NCI-H2107 (cell line): Measurements from ENCODE around the gene BNIP5.

Source experiments
- DNase-seq: peaks from one replicate; lab custom pipeline; 2025; lab: John Stamatoyannopoulos, UW

BNIP5 gene

DNA sequence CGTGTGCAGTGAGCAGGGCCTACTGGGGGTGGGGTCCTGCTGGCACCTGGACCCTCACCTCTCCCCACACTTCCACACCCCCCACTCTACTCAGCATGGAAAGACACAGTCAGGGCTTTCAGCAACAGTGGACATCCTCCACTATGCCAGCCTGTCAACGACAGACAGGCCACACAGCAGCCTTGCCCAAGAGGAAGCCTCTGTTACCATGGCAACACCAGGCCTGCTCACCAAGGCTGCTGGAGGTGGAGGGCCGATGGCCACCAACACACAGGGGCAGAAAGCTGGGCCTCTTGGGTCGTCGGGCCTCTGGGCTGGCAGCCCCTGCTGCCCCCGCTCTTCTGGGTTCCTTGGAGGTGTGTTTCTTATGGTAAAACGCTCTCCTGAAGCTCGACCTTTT lies 13.6 kb downstream of the BNIP5 start:
- DNase-seq = no peak

DNA sequence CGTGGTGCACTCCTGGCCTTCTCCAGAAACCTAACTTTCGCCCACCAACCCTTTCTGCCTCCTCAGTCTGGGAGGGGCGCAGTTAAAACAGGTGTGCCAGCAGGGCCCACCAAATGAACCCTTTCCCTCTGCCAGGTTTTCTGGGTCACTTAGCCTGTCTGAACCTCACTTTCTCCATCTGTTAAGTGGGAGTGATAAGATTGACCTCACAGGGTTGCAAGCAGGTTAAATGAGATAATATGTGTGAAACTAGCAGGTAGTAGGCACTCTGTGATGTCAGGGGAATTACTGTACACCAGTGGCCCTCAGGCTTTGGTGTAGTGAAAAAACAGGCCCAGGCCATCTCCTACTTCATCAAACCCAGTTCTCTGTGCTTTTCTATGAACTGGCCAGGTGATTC lies 14.1 kb downstream of the BNIP5 start:
- no peak for DNase-seq

DNA sequence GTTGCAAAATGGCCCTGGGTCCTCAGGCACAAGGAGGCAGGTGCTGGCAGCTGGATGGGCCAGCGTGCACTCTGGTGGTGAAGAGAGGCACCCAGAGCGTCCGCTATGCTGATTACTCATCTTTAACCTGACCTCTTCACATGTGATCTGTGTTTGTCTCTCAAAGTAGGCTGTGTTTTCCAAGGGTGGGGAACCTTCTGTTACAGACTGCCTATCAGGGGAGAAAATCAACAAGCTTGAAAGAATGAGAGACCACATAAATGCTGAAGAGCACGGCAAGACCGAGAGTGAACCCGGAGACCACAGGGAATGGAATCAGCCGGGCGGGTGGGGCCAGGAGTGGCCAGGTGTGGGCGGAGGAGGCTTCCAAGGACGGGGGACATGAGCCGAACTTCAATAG lies 16.2 kb downstream of the BNIP5 start:
- no peak for DNase-seq

DNA sequence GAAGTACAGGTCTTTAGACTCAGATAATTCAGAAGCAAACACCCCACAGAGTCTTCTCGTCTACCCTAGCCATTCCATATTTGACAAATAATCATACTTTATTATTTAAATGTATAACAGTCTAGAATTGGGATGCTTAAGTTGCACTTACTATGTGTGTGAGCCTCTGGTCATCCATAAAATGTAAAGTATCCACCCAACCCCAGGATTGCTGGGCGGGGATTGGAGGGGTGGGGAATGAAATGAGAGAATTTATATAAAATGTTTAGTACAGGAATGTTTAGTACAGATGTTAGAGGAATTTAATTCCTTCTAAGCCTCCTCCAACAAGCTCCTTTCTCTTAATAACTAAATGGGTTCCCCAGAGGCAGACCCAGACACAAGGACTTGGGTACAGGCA lies 16.9 kb downstream of the BNIP5 start:
- no peak for DNase-seq

DNA sequence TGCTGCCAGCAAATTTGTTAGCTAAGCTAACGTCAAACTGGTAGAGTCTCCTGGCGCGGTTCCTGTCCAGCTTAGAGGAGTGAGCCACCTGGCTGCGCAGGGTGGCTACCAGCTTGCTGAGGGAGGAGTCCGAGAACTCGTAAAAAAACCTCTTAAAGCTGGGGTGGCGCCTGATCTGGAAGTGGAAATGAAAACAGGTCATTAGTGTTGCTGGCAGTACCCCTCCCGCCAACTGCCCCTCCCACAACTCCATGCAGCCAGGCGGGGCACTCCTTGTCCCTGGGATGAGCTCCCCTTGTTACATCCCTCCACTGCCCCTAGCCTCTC lies 17.3 kb downstream of the BNIP5 start:
- peak; percentile 15 for DNase-seq

DNA sequence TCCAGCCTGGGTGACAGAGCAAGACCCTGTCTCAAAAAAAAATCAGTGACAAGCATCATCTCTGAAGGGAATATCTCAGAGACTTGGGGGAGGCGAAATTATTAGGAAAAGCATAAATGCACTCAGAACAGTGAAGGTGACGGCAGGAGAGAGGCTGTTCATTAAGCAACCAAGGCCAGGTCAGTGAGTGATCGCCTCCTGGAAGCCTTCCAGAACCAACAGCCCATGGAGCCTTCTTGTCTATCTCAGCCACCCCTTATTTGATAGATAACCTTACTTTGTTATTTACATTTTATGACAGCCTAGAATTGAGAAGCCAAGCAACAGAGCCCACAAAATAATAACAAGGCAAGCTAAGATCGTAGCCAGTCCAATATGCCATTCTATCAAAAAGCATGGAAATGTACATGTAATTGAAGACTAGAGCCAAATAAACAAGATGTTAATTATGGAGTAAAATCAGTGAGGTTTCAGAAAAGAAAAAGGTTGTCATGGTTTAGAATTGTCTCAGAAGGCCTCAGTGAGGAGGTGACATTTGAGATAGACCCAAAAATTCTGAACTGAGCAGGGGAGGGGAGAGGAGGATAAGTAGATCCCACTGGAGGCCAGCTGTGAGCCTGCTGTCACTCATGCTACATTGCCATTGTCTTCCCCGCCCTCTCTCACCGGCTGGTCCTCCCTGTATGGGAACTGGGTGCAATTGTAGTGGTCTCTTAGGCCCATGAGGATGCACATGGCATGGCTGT lies 17.8 kb downstream of the BNIP5 start:
- DNase-seq = no peak

DNA sequence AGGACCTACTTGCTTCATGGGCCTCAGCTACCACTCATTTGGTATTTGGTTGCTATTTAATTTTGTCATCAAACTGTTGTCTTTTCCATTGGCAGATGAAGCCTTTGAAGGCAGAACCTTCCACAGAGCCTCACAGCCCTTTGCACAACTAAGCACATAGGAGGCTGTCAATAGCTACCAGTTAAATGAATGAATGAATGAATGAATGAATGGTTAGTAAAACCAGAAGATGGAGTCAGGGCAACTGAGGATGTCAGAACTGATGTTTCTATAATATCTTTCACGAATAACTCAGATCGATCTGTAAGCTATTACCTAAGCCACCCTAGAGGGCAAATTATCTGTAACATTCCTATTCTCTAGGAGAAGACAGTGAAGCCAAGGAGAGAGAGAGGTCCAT lies 19.1 kb downstream of the BNIP5 start:
- no peak for DNase-seq

DNA sequence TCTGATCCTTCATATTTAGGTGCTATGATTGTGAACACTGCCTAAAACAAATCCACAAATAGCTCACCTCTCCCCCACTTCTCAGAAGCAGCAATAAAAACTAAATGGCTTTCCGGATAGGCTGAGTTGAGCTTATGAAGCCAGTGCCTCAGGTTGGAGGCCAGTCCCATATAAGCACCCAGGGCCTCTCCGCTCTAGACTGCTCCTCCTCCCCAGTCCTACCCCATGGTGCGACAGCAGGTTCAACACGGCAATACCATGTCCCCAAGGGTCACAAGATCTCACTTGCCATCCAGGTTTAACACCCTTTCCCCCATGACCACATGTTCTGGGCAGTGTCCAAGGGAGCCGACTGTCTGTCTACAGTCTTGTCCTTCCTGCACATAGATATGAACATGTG lies 20.8 kb downstream of the BNIP5 start:
- DNase-seq = no peak

DNA sequence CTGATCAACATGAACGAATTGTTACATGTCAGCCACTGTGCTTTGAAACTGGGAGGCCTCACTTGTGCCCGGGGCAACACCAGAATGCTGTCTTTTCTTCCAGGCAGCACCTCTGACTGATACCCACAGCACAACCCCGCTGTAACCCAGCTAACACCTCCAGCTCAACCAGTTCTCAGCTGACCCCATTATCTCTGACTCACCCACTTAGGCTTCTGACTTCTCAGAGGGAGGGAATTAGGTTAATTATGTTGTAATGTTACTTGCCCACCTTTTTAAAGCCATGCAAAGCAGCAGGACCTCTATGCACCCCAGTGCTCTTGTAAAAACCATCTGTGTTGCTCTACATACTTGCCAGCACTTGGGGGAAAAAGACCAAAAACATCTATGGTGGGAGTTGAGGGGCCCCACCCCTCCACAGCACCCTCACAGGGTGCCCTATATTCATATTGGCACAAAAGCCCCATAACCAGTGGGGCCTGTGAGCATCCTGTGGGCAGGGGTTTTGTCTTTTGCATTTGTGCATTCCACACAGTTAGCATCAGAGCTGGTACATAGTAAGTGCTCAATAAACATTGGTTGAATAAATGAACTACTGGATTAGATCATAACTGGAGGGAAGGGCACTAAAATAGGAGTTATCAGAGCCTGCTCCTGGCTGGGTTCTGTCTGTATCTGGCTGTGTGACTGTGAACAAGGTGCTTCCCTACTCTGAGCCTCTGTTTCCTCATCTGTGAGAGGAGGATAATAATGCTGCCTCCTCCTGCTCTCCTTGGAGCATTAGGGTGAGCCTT lies 22.3 kb downstream of the BNIP5 start:
- no peak for DNase-seq

DNA sequence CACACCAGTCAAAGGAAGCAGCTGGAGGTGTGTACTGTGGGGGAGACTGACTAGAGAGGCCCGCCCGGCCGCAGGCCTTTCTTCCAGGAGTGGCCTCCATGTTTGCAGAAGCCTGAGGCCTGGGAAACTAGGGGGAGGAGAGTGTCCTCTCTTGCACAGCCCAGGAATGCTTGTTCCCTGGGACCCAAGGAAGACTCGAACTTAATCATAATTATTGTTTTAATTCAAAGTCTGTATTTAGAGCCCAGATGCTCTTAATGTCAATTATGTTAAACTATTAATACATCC lies 23.1 kb downstream of the BNIP5 start:
- DNase-seq = no peak

DNA sequence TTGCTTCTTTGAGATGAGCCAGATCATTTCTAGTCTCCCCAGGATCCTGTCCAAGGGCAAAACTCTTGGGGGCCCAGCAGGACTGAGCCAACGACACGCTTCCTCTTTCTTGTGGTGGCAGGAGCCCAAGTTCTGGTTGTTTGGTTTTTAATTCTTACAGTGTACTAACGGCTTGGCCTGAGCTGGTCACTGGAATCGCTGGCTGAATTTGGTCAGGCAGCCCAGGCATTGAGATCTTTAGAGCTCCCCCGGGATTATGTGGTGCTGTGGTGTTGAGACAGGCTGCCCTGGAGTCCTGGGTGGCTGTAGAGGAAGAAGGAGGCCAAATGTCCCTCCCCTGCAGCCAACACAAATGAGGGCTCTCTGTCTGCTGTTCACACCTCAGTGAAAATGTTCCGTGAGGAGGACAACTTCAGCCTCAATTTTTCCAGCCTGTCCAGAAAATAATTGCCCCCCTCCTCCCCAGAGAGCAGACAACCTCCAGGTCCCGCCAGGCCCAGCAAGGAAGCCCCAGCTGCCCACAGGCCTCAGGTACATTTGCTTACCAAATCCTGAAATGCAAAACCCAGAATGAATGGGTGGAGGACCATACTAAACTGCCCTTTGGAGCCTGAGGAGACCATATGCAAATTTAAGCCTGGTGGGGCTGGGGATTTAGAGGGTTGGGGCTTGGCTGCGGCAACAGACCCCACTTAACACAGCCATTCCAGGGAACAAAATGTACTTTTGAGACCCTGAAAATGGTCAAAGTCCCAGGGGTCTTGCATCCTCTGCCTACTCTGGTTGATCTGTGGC lies 23.6 kb downstream of the BNIP5 start:
- no peak for DNase-seq

DNA sequence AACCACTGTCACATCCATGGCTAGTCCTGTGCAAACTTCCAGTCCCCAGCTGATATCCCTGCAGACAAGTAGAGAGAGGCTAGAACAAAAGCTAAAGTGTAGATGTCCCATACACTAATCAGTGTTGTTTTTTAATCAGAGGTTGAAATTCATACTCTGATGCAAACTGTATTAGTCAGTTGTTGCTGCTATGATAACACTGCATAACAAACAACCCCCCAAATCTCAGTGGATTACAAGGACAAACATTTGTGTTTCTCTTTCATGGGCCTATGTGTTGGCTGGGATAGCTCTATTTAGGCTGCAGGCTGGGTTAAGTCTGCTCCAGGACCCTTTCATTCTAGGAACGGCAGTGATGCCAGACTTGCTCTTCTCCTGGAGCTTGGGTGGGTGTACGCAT lies 26.8 kb downstream of the BNIP5 start:
- no peak for DNase-seq

DNA sequence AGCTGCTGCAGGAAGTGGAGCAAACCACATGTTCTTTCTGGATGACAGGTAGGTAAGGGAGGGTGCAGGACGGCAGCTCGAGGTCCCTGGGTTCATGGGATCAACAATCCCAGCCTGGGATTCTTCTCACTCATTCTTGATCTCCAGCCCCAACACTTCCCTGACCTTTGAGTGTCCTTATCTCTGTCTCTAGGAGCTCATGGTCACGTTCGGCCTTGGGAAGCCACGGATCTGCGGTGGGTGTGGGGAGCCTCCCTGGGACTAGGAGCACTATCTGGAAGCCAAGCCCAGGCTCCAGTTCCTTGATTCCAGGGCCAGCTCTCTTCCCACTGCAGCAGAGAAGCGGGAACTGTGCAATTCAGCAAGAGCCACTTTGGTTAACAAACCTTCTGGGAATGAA lies 27.5 kb downstream of the BNIP5 start:
- no peak for DNase-seq

DNA sequence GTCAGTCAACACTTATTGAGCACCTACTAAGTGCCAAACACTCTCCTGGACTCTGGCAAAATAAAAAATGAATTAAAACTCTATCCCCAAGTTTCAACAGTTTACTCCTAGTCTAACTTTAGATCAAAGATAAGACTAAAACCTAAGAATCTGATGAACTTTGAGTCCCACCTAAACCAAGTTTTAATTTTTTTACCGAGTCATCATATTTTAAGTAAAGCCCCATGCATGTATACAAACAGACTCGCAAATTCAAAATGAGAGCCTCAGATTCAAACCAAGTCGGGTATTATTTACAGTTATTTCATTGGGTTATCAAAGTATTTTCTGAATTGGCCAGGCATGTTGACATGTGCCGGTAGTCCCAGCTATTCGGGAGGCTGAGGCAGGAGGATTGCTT lies 28.2 kb downstream of the BNIP5 start:
- DNase-seq = no peak

DNA sequence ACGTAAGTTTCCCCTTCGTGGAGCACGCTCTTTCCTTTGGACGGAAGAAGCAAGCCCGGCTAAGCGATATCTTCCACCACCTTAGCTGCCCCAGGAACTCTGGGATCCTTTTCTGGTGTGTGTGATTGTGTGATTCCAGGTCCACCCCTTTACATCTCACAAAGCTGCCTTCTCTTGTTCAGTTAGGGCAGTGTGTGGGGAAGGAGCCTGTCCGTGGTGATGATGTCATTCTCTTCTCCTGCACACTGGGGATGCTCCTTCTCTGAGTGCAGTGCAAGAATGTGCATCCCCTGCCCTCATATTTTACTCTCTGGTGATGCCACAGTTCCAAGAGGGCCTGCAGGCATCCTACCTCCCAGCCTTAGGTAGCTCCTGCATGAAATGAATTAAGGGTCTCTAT lies 30.3 kb downstream of the BNIP5 start:
- DNase-seq = no peak

DNA sequence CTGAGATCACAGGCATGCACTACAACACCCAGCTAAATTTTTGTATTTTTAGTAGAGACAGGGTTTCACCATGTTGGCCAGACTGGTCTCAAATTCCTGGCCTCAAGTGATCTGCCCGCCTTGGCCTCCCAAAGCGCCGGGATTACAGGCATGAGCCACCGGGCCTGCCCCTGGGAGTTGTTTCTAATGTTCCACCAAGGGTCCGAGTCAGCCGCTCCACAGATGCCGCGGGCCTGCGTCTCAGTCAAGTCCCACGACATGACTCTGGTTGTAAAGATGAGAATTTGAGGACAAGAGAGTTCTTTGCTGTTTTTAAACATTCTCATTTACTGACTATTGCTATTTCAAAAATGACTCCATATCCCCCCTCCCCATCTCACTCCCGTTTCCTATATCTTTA lies 30.8 kb downstream of the BNIP5 start:
- no peak for DNase-seq

DNA sequence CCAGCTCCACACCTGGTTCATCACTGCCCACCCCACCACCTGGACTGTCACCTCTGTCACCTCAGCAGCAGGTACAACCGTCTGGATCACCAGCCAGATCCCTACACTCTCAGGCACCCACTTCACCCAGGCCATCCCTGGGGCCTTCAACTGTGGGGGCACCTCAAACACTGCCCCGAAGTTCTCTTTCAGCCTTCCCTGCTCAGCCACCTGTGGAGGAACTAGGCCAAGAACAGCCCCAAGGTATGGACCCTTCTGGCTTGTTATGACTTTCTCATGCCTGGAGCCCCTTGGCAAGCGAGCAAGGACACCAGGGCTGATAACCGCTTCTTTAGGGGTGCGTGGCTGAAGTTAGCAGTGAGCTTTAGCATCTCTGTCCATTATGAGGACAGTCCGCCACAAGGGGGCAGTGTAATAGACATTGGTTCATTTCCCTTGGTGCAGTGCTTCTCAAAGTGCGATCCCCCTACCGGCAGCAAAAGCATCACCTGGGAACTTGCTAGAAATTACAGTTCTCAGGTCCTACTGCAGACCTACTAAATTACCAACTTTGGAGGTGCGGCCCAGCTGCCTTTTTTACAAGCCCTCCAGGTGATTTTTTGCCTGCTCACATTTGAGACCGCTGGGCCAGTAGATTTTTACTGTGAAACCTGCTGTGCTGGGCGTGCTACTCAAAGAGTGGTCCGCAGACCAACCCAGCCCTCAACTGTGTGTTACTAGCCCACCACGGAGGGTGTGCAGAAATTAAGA lies 34.3 kb downstream of the BNIP5 start:
- peak; percentile 63 for DNase-seq

DNA sequence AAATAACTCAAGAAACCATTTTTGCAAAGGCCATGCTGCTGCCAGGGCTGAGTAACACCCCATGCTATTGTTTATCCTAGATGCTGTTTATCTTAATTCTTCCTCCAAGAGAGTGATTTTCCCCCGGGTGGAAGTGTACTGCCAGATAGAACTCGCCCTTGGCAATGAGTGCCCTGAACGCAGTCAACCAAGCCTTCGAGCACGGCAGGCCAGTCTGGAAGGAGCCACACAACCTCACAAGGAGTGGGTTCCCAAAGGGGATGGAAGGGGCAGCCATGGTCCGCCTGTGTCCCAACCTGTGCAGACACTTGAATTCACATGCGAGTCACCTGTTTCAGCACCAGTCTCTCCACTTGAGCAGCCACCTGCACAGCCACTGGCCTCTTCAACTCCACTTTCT lies 34.9 kb downstream of the BNIP5 start:
- no peak for DNase-seq

DNA sequence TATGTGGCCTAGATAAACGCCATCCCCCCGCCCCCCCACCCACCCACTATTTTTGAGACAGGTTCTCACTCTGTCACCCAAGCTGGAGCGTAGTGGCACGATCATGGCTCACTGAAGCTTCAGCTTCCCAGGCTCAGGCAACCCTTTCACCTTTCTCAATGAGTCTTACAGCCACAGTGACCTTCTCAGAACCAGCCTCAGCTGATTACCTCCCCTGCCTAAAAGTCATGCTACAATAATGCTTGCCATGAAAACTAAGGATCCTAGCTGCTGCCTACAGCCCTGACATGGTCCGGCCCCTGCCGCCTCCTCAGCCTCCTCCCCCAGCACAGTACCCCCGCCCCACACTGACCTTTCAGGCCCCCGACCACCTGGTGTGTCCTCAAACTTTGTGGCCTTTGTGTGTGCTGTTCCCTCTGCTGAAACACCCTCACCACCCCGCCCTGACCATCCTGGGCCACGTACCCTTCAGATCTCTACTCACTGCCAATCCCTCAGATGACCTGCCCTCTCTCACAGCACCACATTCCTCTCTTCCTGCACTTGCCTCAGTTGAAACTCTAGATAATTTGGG lies 35.5 kb downstream of the BNIP5 start:
- no peak for DNase-seq

DNA sequence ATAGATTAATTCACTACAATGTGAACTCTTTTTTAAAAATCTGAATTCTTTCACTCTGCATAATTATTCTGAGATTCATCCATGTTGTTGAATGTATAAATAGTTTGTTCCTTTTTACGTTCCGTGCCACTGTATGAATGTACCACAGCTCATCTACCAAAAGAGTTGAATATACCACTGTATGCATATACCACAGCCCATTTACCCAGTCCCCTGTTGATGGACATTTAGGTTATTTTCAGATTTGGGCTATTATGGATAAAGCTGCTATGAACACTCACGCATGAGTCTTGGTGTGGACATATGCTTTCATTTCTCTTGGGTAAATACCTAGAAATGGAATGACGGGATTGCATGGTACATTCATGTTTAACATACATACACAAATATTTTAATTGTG lies 38.7 kb downstream of the BNIP5 start:
- DNase-seq = no peak

DNA sequence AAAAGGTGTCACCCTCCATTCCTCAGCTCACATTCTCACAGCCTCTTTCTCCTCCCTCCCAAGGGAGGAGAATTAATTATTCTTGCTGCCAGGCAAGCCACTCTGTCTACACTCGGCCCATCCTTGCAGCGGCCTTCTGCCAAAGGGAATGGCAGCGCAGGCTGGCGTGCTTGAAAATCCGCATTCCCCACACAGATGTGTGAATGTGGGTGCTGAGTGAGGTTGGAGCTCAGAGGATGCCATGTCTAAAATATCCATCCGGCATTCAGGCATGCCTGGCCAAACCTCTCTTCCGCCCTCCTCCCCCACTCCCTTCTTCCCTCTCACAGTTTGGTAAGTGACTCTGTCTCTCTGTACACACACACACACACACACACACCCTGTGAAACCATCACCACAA lies 39.2 kb downstream of the BNIP5 start:
- DNase-seq = no peak

DNA sequence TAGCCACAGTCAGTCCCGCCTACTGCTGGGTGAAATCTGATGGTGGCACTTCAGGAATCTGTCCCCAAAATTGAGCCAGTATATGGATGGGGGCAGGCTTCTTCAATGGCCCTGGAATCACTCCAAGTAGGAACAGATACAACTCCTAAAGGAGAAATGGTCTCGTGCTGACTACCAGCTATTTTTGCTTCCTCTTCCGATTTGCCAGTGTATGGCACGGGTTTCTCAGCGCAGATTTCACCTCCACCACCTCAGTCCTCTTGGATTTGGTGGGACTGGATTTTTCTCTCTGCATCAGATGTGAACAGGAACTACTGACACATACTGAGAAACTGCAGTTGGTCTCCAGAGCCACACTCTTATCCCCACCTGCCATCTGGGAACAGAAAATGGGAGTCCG lies 39.6 kb downstream of the BNIP5 start:
- no peak for DNase-seq
